ENCODE data around the gene VEPH1.
A peak's percentile ranks its signal among the peaks of the same experiment; 100 is the strongest.

Gene VEPH1

GRCh38 chr3:157487339-157487738 is 15.9 kb downstream of the VEPH1 start:
- no peaks in the 10 kb centered on the region for H3K27me3 ChIP-seq (ENCODE audit: insufficient read depth, poor library complexity, severe bottlenecking)
- TF ChIP-seq, protein P1, sequence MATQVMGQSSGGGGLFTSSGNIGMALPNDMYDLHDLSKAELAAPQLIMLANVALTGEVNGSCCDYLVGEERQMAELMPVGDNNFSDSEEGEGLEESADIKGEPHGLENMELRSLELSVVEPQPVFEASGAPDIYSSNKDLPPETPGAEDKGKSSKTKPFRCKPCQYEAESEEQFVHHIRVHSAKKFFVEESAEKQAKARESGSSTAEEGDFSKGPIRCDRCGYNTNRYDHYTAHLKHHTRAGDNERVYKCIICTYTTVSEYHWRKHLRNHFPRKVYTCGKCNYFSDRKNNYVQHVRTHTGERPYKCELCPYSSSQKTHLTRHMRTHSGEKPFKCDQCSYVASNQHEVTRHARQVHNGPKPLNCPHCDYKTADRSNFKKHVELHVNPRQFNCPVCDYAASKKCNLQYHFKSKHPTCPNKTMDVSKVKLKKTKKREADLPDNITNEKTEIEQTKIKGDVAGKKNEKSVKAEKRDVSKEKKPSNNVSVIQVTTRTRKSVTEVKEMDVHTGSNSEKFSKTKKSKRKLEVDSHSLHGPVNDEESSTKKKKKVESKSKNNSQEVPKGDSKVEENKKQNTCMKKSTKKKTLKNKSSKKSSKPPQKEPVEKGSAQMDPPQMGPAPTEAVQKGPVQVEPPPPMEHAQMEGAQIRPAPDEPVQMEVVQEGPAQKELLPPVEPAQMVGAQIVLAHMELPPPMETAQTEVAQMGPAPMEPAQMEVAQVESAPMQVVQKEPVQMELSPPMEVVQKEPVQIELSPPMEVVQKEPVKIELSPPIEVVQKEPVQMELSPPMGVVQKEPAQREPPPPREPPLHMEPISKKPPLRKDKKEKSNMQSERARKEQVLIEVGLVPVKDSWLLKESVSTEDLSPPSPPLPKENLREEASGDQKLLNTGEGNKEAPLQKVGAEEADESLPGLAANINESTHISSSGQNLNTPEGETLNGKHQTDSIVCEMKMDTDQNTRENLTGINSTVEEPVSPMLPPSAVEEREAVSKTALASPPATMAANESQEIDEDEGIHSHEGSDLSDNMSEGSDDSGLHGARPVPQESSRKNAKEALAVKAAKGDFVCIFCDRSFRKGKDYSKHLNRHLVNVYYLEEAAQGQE (IDR thresholded peaks at IDR 0.05; ENCODE audit: insufficient replicate concordance, low read depth): no peak
- TF ChIP-seq SPI1 (IDR thresholded peaks at IDR 0.05; ENCODE audit: borderline replicate concordance, low read depth) (no peak), CTCF (IDR thresholded peaks at IDR 0.05; ENCODE audit: insufficient read depth, low read length) (no peak)
- no peak overlapping the region for H3K4me3 ChIP-seq (replicated peaks; ENCODE audit: insufficient read depth, low read length)
- peak overlapping the region; percentile 15; the same call in 1 of the 2 replicates for H3K27ac ChIP-seq (replicated peaks)
- DNase-seq (ENCODE audit: low read depth in 1 of 2, low spot score in 1 of 2): no peak

- no peak for TF ChIP-seq SPI1 (IDR thresholded peaks at IDR 0.05; ENCODE audit: borderline replicate concordance, low read depth)
- no peak for TF ChIP-seq GABPA (IDR thresholded peaks at IDR 0.05; ENCODE audit: low read depth)
- TF ChIP-seq POLR2AphosphoS5 (IDR thresholded peaks at IDR 0.05; ENCODE audit: low read depth): no peak
- TF ChIP-seq, protein P1 (IDR thresholded peaks at IDR 0.05; ENCODE audit: insufficient replicate concordance, low read depth): no peak
- no peak for TF ChIP-seq CTCF (IDR thresholded peaks at IDR 0.05; ENCODE audit: insufficient read depth, low read length)
- no peak overlapping the region for H3K4me3 ChIP-seq (replicated peaks; ENCODE audit: insufficient read depth, low read length)
- no peak for DNase-seq (ENCODE audit: low read depth in 1 of 2, low spot score in 1 of 2)
- H3K27me3 ChIP-seq (ENCODE audit: insufficient read depth, poor library complexity, severe bottlenecking): no peaks in the 10 kb centered on the region
- no peak overlapping the region for H3K27ac ChIP-seq (replicated peaks)
Observed at GRCh38 chr3:157479464-157480243, 23.6 kb downstream of the VEPH1 start.

DNA sequence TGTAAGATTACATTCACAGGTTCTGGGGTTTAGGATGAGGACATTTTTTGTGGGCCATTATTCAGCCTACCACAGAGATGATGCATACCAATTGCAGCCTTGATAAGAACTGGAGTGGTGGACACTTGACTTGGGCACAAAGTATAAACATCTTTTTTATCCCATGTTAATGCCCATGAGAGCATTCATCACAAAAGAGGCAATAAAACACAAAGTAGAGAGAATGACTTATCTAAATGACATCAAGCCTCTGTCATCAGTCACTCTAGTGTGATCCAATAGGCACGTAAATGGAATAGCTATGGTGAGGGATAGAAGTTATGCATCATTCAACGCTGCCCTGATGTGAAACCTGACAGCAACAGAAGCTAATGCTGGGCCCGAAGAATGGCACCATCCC is 25.8 kb downstream of the VEPH1 start:
- no peak for DNase-seq (ENCODE audit: low read depth in 1 of 2, low spot score in 1 of 2)
- no peaks in the 10 kb centered on the region for H3K27me3 ChIP-seq (ENCODE audit: insufficient read depth, poor library complexity, severe bottlenecking)
- TF ChIP-seq GABPA (IDR thresholded peaks at IDR 0.05; ENCODE audit: low read depth) (no peak), CTCF (IDR thresholded peaks at IDR 0.05; ENCODE audit: insufficient read depth, low read length) (no peak), SPI1 (IDR thresholded peaks at IDR 0.05; ENCODE audit: borderline replicate concordance, low read depth) (no peak), POLR2AphosphoS5 (IDR thresholded peaks at IDR 0.05; ENCODE audit: low read depth) (no peak)
- TF ChIP-seq, protein P1 (IDR thresholded peaks at IDR 0.05; ENCODE audit: insufficient replicate concordance, low read depth): no peak

More for the DNA sequence above, 25.8 kb downstream of the VEPH1 start:
- Histone ChIP-seq H3K27ac (replicated peaks) (no peak overlapping the region), H3K4me3 (replicated peaks; ENCODE audit: insufficient read depth, low read length) (no peak overlapping the region)
